Erythroblast (primary cell): ENCODE results near the gene KLC1.

ENCODE experiments used
- GATA1 ChIP-seq: IDR thresholded peaks from 2 replicates; pipeline ENCODE4 v1.6.1; 2011; ENCODE audit warnings: low read depth, mild to moderate bottlenecking, control low read depth, low read length, moderate library complexity
- POLR2A ChIP-seq: IDR thresholded peaks from 2 replicates; pipeline ENCODE4 v1.6.1; 2011; ENCODE audit warnings: mild to moderate bottlenecking, low read length

- TF ChIP-seq POLR2A (no peak), GATA1 (no peak)
Measured at GRCh38 chr14:103726474-103726873, 97.5 kb downstream of the KLC1 start.
